Activated CD4-positive, alpha-beta T cell treated with anti-CD3 and anti-CD28 coated beads for 4 hours (primary cell): ENCODE results near the gene APAF1.

ENCODE experiments used
- DNase-seq, 2 donors: peaks; one replicate each; pipeline ENCODE4 v3.0.0-alpha.2; 2020

The APAF1 gene

GRCh38 chr12:98757455-98757854 lies 112.4 kb downstream of the APAF1 start:
- no peak for DNase-seq

GRCh38 chr12:98758331-98758730 lies 113.2 kb downstream of the APAF1 start:
- no peak for DNase-seq

- DNase-seq, result no peak
Observed at GRCh38 chr12:98763656-98764055, 118.6 kb downstream of the APAF1 start.

- DNase-seq, result no peak
Observed at GRCh38 chr12:98767248-98767647, 122.2 kb downstream of the APAF1 start.

DNA sequence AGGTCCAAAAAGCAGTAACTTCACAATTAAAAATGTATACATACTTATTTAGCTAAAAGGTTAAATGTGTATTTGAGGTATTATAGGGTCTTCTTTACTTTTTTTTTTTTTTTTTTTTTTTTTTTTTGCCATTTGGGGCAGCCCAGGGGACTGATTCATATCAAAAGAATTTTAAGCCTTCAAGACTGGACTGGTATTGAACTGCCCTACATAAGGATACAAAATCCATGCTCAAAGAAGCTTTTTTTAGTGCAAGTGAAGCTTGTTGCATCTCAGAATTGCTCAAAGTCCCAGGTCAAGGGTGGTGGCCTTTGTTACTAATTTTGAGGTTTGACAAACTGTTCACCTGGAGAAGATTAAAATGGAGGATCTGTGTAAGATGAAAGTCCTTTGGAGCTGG lies 124.0 kb downstream of the APAF1 start:
- no peak for DNase-seq

- no peak for DNase-seq
Observed at GRCh38 chr12:98770230-98770629, 125.1 kb downstream of the APAF1 start.

DNA sequence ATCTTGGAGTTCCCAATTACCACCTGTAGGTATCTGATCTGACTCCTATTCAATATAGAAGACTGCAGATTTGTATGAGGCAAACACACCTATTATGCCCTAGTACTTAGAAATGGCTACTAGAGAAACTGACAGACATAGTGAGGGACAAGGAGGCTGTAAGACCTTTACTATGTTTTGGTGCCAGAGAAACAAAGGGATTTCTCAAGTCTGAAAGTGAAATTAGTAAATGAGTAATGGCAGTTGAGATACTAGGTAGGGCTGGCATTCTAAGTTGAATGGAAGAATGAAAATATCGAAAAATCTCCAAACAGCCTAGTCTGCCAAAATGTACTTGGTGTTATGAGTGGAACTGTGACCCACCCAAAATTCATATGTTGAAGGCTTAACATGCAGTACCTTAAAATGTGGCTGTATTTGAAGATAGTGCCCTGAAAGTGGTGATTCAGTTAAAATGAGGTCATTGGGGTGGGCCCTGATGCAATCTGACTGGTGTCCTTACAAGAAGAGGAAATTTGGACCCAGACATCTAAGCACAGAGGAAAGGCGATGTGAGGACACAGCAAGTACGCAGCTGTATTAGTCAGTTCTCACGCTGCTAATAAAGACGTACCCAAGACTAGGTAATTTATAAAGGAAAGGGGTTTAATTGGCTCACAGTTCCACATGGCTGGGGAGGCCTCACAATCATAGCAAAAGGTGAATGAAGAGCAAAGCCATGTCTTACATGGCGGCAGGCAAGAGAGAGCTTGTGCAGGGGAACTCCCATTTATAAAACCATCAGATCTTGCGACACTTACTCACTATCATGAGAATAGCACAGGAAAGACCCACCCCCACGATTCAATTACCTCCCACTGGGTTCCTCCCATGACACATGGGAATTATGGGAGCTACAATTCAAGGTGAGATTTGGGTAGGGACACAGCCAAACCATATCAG lies 127.0 kb downstream of the APAF1 start:
- no peak for DNase-seq

- DNase-seq, result no peak
Observed at GRCh38 chr12:98772818-98773217, 127.7 kb downstream of the APAF1 start.

- DNase-seq, result no peak
Observed at GRCh38 chr12:98780261-98780660, 135.2 kb downstream of the APAF1 start.

- DNase-seq, result no peak
Observed at GRCh38 chr12:98783420-98783819, 138.3 kb downstream of the APAF1 start.
